Parathyroid adenoma (tissue), 2 donors: ENCODE measurements around the gene TRABD.

Experiments
- H2AFZ ChIP-seq: fragments of 300-600 bp; sonication (generic); one replicate; pipeline ENCODE4 v1.7.0; 2017; ENCODE audit warnings: antibody characterized with exemption, mild to moderate bottlenecking
- H3K27ac ChIP-seq: fragments of 300-600 bp; sonication (generic); one replicate; pipeline ENCODE4 v1.7.0; 2017
- H3K27me3 ChIP-seq: fragments of 300-600 bp; sonication (generic); one replicate; pipeline ENCODE4 v1.7.0; 2017; ENCODE audit warnings: low read length; ENCODE audit not compliant: control insufficient read depth, insufficient read depth
- H3K36me3 ChIP-seq: fragments of 300-600 bp; sonication (generic); one replicate; pipeline ENCODE4 v1.7.0; 2017; ENCODE audit warnings: low read length; ENCODE audit not compliant: control insufficient read depth, insufficient read depth
- H3K4me1 ChIP-seq: fragments of 300-600 bp; sonication (generic); one replicate; pipeline ENCODE4 v1.7.0; 2017; ENCODE audit warnings: control low read depth
- H3K4me2 ChIP-seq: fragments of 300-600 bp; sonication (generic); one replicate; pipeline ENCODE4 v1.7.0; 2017; ENCODE audit warnings: low read length
- H3K4me3 ChIP-seq: fragments of 300-600 bp; sonication (generic); one replicate; pipeline ENCODE4 v1.7.0; 2017; ENCODE audit warnings: low read depth, low read length
- H3K79me2 ChIP-seq: fragments of 300-600 bp; sonication (generic); one replicate; pipeline ENCODE4 v1.7.0; 2017; ENCODE audit warnings: control low read depth
- H3K9ac ChIP-seq: fragments of 300-600 bp; sonication (generic); one replicate; pipeline ENCODE4 v1.7.0; 2017; ENCODE audit warnings: mild to moderate bottlenecking
- H3K9me3 ChIP-seq: fragments of 300-600 bp; sonication (generic); one replicate; pipeline ENCODE4 v1.7.0; 2017; ENCODE audit warnings: low read length; ENCODE audit not compliant: control insufficient read depth
- CTCF ChIP-seq: fragments of 300-600 bp; sonication (generic); IDR thresholded peaks from one replicate; pipeline ENCODE4 v1.7.0; 2017; ENCODE audit warnings: antibody characterized with exemption, mild to moderate bottlenecking
- donor health status: primary hyperparathyroidism.

Gene TRABD

GRCh38 chr22:50194037-50194805 is 8.5 kb downstream of the TRABD start:
- no peaks in the 10 kb centered on the region for H3K27me3 ChIP-seq
- no peaks in the 10 kb centered on the region for H3K9me3 ChIP-seq
- no peak overlapping the region for H3K9ac ChIP-seq
- H3K4me2 ChIP-seq = no peak overlapping the region
- TF ChIP-seq CTCF = no peak
- H3K4me1 ChIP-seq = peaks cover 3% of the 10 kb centered on the region
- no peaks in the 10 kb centered on the region for H3K36me3 ChIP-seq
- no peaks in the 10 kb centered on the region for H3K79me2 ChIP-seq
- no peak overlapping the region for H3K27ac ChIP-seq
- H2AFZ ChIP-seq = no peak overlapping the region
- H3K4me3 ChIP-seq = no peak overlapping the region

GRCh38 chr22:50196256-50196655 is 10.5 kb downstream of the TRABD start:
- H3K9ac ChIP-seq = no peak overlapping the region
- no peaks in the 10 kb centered on the region for H3K36me3 ChIP-seq
- no peak overlapping the region for H3K4me3 ChIP-seq
- no peaks in the 10 kb centered on the region for H3K79me2 ChIP-seq
- no peaks in the 10 kb centered on the region for H3K9me3 ChIP-seq
- no peaks in the 10 kb centered on the region for H3K27me3 ChIP-seq
- H2AFZ ChIP-seq = no peak overlapping the region
- no peak overlapping the region for H3K27ac ChIP-seq
- TF ChIP-seq CTCF = no peak
- H3K4me1 ChIP-seq = no peaks in the 10 kb centered on the region
- H3K4me2 ChIP-seq = no peak overlapping the region

- Histone ChIP-seq H2AFZ (no peak overlapping the region), H3K36me3 (no peaks in the 10 kb centered on the region), H3K4me2 (no peak overlapping the region), H3K4me3 (no peak overlapping the region), H3K27ac (no peak overlapping the region), H3K4me1 (no peaks in the 10 kb centered on the region), H3K79me2 (no peaks in the 10 kb centered on the region), H3K27me3 (no peaks in the 10 kb centered on the region), H3K9me3 (no peaks in the 10 kb centered on the region), H3K9ac (no peak overlapping the region)
- no peak for TF ChIP-seq CTCF
These were observed 11.5 kb downstream of the TRABD start for GRCh38 chr22:50197000-50197800.

- Histone ChIP-seq H3K4me3 (no peak overlapping the region), H3K79me2 (no peaks in the 10 kb centered on the region), H3K27me3 (no peaks in the 10 kb centered on the region), H3K36me3 (no peaks in the 10 kb centered on the region), H3K9ac (no peak overlapping the region), H2AFZ (no peak overlapping the region), H3K27ac (no peak overlapping the region), H3K9me3 (no peaks in the 10 kb centered on the region), H3K4me1 (no peaks in the 10 kb centered on the region), H3K4me2 (no peak overlapping the region)
- TF ChIP-seq CTCF = no peak
These were observed 12.3 kb downstream of the TRABD start for GRCh38 chr22:50197856-50198623.
